ENCODE results near the gene RBM4. TPM values are rescaled to one million over a fixed set of nuclear protein-coding genes. Genes with fewer than 3 reads are reported as not detected.
A peak's percentile ranks its signal among the peaks of the same experiment; 100 is the strongest.
"Not testable (repeated sequence)": the region's sequence is repeated elsewhere in the genome, so short reads cannot be mapped to it uniquely, and the experiment has no call there.

RBM4 gene, protein sequence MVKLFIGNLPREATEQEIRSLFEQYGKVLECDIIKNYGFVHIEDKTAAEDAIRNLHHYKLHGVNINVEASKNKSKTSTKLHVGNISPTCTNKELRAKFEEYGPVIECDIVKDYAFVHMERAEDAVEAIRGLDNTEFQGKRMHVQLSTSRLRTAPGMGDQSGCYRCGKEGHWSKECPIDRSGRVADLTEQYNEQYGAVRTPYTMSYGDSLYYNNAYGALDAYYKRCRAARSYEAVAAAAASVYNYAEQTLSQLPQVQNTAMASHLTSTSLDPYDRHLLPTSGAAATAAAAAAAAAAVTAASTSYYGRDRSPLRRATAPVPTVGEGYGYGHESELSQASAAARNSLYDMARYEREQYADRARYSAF
- total RNA-seq, result 98.9 TPM
- long read RNA-seq, transcript RBM4-201 (4 exons, 1,694 nt), result major isoform, 39 of 63 reads
- long read RNA-seq, transcript RBM4-204 (4 exons, 1,763 nt), result minor isoform, 5 of 63 reads
- long read RNA-seq, transcript RBM4-203 (3 exons, 921 nt), result minor isoform, 6 of 63 reads
- long read RNA-seq, partial matches to known transcripts, result 4 of 63 reads
- long read RNA-seq, other reads (novel, unspliced or antisense), result 4 of 63 reads

DNA sequence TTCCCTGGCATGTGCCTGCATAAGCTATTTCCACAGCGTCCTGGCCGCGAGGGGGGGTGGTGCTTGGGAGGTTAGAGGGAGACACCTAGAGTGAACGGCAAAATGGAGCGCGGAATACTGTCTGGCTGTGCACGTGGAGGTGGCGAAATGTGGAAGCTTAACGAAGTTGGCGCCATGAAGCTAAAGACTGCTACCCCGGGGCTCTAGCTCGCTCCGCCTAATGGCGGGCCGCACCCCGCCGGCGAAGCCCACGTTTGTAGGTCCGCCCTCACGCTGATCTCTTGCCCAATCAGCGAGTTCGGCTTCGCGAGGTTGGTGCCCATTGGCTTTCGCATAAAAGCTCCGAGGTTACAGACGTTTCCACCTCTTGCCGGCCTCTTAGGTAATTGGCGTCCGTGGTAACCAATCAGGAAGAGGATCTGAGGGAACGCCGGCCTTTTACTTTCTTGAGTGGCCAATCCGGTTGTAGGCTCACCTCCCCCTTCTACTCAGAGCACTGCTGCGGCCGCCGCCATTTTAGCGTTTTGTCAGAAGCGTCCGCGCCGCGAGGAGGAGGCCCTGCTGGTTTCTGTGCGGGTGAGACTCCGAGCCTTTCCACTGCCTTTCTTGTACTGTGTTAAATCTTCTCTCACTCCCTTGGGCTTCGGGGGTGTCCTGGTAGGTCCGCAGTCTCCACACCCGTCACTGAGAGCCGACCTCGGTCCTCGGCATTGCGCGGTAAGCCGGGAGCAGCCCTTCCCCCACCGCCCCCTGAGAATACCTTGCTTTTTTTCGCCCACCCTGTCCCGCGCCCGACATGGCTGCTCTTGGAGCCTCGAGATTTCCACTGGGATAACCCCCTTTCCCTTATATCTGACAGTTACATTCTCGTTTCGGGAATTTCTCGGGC, at the start of gene RBM4:
TSS of gene RBM4 (plus strand) at position 527 of the 889 bp plus-strand sequence. CDS start 1,009 bp downstream, outside the sequence.
- Histone ChIP-seq H3K9me3 (no peaks in the 10 kb centered on the region), H3K27ac (peak within 1 kb of the TSS; percentile 82), H3K36me3 (peaks cover 40% of the 10 kb centered on the region), H3K4me1 (peaks cover 43% of the 10 kb centered on the region), H3K4me3 (peak within 1 kb of the TSS; percentile 78), H3K27me3 (no peaks in the 10 kb centered on the region)
- ATAC-seq (peak; percentile 98), DNase-seq (peak; percentile 96)
- intact Hi-C loops (cut with DNase I), result no loop called here
- TF ChIP-seq, protein P1, sequence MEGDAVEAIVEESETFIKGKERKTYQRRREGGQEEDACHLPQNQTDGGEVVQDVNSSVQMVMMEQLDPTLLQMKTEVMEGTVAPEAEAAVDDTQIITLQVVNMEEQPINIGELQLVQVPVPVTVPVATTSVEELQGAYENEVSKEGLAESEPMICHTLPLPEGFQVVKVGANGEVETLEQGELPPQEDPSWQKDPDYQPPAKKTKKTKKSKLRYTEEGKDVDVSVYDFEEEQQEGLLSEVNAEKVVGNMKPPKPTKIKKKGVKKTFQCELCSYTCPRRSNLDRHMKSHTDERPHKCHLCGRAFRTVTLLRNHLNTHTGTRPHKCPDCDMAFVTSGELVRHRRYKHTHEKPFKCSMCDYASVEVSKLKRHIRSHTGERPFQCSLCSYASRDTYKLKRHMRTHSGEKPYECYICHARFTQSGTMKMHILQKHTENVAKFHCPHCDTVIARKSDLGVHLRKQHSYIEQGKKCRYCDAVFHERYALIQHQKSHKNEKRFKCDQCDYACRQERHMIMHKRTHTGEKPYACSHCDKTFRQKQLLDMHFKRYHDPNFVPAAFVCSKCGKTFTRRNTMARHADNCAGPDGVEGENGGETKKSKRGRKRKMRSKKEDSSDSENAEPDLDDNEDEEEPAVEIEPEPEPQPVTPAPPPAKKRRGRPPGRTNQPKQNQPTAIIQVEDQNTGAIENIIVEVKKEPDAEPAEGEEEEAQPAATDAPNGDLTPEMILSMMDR (IDR thresholded peaks at IDR 0.05), result no peak

DNA sequence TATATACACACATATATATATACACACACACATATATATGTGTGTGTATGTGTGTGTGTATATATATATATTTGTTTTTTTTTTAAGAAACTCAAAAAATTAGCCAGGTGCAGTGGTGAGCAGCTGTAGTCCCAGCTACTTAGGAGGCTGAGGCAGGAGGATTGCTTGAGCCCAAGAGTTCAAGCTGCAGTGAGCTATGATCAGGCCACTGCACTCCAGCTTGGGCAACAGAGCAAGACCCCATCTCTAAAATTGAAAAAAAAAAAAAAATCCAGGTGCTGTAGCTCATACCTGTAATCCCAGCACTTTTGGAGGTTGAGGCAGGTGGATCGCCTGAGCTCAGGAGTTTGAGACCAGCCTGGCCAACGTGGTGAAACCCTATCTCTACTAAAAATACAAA, 49.2 kb upstream of the RBM4 start:
- peaks cover 11% of the 10 kb centered on the region for H3K4me1 ChIP-seq
- DNase-seq; H3K4me3 ChIP-seq; H3K9me3 ChIP-seq; intact Hi-C loops (cut with DNase I); H3K36me3 ChIP-seq; ATAC-seq; H3K27ac ChIP-seq; H3K27me3 ChIP-seq: not testable (repeated sequence)

DNA sequence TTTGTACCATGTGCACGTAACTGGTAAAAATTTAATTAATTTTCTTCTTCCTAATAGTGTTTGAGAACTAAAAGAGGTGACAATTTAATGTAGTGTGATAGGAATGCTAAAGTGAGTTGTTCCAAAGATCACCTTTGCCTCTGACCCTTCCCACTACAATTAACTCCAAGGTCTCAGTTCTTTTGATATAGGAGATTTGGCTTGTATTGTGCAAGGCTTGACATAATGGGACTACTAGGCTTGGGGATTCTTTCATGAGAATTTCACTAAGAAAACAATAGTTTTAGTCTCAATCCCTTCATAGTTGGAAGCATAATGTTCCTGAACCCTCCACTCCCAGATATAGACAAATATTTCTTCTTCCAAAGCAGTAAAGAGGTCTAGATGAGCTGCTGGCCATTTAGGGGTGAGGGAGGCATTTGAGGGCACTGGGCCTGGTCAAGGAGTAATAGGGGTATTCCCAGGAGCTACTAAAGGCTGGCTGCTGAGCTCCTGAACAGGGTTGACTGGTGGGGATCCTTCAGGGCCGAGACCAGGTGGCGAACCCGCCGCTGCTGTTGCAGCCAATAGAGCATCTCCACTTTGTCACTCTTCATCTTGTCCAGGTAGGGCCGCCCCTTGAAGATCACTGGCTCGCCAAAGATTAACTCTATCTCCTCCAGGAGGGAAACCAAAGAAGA, 48.4 kb upstream of the RBM4 start:
- intact Hi-C loops (cut with DNase I), result no loop called here
- no peak for ATAC-seq

DNA sequence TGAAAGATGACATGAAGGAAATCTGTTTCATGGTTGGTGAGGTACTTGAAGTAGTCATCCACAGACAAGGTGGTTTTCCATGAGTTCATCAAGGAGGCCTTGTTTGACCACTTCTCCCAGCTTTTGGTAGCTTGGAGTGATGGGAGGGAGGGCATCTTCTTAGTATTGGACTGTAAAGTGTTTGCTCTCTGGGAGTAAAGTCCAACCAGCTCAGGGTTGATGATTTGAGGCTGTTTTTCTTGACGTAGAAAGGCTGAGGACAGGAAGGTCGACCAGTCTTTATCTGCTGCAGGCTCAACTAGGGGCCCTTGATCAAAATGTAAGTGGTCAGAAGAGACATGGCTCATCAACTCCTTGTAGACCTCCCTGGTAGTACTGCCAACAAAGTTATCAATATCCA, 47.3 kb upstream of the RBM4 start:
- intact Hi-C loops (cut with DNase I), result no loop called here
- H3K36me3 ChIP-seq, result no peaks in the 10 kb centered on the region
- no peak overlapping the region for H3K4me3 ChIP-seq
- H3K4me1 ChIP-seq, result peaks cover 26% of the 10 kb centered on the region
- DNase-seq (no peak), ATAC-seq (no peak)
- TF ChIP-seq, protein P1 (IDR thresholded peaks at IDR 0.05), result no peak
- H3K27me3 ChIP-seq, result no peaks in the 10 kb centered on the region
- H3K9me3 ChIP-seq, result no peaks in the 10 kb centered on the region
- H3K27ac ChIP-seq, result no peak overlapping the region

More for the DNA sequence above, 48.4 kb upstream of the RBM4 start:
- Histone ChIP-seq H3K27me3 (no peaks in the 10 kb centered on the region), H3K27ac (no peak overlapping the region), H3K9me3 (no peaks in the 10 kb centered on the region), H3K36me3 (no peaks in the 10 kb centered on the region), H3K4me1 (peaks cover 18% of the 10 kb centered on the region), H3K4me3 (no peak overlapping the region)
- no peak for DNase-seq
- TF ChIP-seq, protein P1 (IDR thresholded peaks at IDR 0.05), result no peak

DNA sequence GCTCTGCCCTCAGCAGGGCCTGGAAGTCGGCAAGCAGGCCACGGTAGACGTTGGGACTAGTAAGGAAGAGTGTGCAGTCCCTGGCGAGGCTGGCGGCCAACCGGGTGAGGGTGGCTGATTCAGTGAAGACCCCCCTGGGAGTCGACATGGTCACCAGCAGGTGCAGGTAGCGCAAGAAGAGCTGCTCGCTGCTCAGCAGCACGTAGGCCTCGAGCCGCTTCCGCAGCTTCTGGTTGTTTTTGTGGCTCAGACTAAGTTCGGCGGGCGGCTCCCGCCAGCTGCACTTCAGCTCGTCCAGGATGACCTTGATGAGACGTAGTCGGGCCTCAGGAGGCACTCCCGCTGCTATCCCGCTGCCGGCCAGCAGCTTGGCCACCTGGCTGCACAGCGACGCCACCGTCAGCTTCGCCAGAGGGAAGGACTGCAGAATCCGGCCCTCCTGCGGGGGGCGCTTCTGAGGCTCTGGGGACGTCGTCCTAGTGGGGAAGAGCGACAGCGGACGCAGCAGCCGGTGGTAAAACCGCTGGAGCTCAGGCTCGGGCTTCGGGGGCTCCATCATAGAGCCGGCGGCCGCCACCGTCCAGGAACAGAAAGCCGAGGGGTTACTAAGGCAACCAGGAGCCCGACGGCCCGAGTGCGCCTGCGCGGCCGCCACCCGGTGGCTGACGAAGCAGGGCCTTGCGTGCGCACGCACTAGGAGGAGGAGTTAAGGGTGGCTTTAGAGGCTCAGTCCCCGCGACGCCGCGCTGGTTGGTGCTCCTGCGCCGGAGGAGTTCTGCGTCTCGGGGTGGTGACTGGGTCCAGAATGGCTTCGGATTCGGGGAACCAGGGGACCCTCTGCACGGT, 45.8 kb upstream of the RBM4 start, which contains the start of the genes CCDC87 and CCS:
TSS of gene CCDC87 (minus strand) at position 607 of the 846 bp plus-strand sequence. CDS start at position 559, 48 bp downstream.
TSS of gene CCS (plus strand) at position 729 of the 846 bp plus-strand sequence. CDS start at position 806, 77 bp downstream.
- peak within 1 kb of the TSS; percentile 85 for H3K27ac ChIP-seq
- ATAC-seq (peak; percentile 98), DNase-seq (peak; percentile 99)
- TF ChIP-seq, protein P1 (IDR thresholded peaks at IDR 0.05), result peak; percentile 63
- H3K36me3 ChIP-seq, result no peaks in the 10 kb centered on the region
- peaks cover 26% of the 10 kb centered on the region for H3K4me1 ChIP-seq
- peak within 1 kb of the TSS; percentile 90 for H3K4me3 ChIP-seq
- no peaks in the 10 kb centered on the region for H3K27me3 ChIP-seq
- no peaks in the 10 kb centered on the region for H3K9me3 ChIP-seq
- intact Hi-C loops (cut with DNase I), result no loop called here
